ENCODE data around the gene ARHGAP18.

The ARHGAP18 gene

DNA sequence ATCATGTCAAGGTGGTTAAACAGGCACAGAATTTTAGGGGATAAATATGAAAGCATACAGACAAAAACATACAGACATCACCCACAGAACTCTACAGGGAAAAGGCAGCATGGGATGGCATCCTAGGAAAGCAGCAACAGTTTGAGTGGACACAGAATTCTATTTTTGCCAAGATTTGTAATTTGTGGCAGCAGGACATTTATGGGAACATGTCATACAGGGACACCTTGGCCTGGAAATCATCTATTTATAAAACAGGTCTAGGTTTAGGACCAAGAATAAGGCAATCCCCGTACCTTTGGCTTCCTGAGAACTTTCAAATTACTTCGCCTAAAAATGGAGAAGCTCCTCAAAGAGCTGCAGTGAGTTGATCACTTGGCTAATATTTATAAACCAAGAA is 17.5 kb downstream of the ARHGAP18 start:
- Histone ChIP-seq H3K4me1 (peaks cover 39 to 98% (median 61%) of the 10 kb centered on the region in 10 experiments), H3K27me3 (no peaks in the 10 kb centered on the region), H3K27ac (peak overlapping the region in 9 of 11 experiments; percentile 7 to 61 (median 51); a peak in 12 of 22 replicates), H3K9ac (peak overlapping the region in 1 of 11 experiments; percentile 2; a peak in 1 of 22 replicates), H4K20me1 (peaks cover 0 to 9% (median 0%) of the 10 kb centered on the region in 11 experiments; a peak in 2 of 22 replicates), H3K36me3 (peaks cover 0 to 31% (median 0%) of the 10 kb centered on the region in 11 experiments; a peak in 4 of 22 replicates), H3K4me2 (peak overlapping the region in 10 of 11 experiments; percentile 16 to 96 (median 50); a peak in 17 of 22 replicates), H3K9me3 (replicated peaks in 1 of 11) (no peaks in the 10 kb centered on the region), H3K4me3 (no peak overlapping the region)
- no peak for TF ChIP-seq Cebpa-rat (IDR thresholded peaks at IDR 0.05)

DNA sequence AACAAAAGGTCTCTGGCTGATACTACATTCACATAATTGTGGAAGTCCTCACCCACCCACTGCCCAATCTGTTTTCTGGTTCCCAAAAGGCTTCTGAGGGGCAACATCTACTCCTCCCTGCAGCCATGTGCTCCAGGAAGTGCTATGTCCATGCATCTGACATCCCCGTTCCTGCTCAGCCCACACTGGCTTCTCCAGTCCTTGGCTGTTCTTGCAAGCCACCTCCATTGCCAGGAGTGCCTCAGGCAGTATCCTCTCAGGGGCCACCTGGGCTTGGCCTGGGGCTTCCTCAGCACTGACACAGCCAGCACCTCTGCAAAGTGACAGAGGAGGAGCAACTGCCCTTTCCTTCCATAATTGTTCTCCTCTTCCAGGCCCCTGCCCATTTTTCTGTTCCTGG is 18.3 kb downstream of the ARHGAP18 start:
- Histone ChIP-seq H3K9ac (peak overlapping the region in 1 of 11 experiments; percentile 2; a peak in 1 of 22 replicates), H3K36me3 (peaks cover 0 to 23% (median 0%) of the 10 kb centered on the region in 11 experiments; a peak in 4 of 22 replicates), H3K27ac (peak overlapping the region; percentile 7 to 61 (median 42); a peak in 15 of 22 replicates), H3K4me2 (peak overlapping the region in 10 of 11 experiments; percentile 16 to 96 (median 50); a peak in 18 of 22 replicates), H4K20me1 (peaks cover 0 to 5% (median 0%) of the 10 kb centered on the region in 11 experiments; a peak in 2 of 22 replicates), H3K4me3 (no peak overlapping the region), H3K4me1 (peaks cover 44 to 98% (median 64%) of the 10 kb centered on the region in 10 experiments), H3K9me3 (replicated peaks in 1 of 11) (no peaks in the 10 kb centered on the region), H3K27me3 (no peaks in the 10 kb centered on the region)
- TF ChIP-seq Cebpa-rat (IDR thresholded peaks at IDR 0.05) = no peak

DNA sequence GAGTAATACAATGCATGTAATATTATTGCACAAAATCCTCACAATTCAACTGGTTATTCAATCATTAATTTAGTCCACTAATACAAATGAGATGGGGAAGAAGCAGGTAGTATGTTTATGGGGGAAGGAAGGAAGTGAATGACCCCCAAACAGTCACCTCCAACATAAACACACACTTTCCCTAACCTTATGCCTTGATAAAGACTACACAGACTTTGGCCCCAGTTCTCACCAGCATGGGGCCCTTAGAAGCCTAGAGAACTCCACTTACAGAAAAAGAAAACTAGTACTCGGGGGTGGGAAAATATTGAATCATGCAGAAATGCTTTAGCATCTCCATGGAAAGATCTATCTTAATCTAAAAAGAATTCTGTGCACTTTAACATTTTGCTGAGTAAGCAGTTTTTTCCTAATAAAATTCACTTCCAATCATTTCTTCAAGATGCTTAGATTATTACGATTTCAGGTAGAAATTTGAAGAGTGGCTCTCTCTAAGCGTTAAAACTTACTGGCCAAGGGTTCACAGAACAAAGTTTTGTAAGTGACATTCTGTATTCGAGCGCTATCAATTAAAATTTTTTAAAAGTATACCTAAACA is 18.8 kb downstream of the ARHGAP18 start:
- Histone ChIP-seq H3K9me3 (replicated peaks in 1 of 11) (no peaks in the 10 kb centered on the region), H4K20me1 (no peaks in the 10 kb centered on the region), H3K4me1 (peaks cover 44 to 98% (median 64%) of the 10 kb centered on the region in 10 experiments), H3K9ac (no peak overlapping the region), H3K4me2 (peak overlapping the region in 7 of 11 experiments; percentile 32 to 96 (median 67); a peak in 12 of 22 replicates), H3K36me3 (peaks cover 0 to 20% (median 0%) of the 10 kb centered on the region in 11 experiments; a peak in 3 of 22 replicates), H3K4me3 (no peak overlapping the region), H3K27ac (peak overlapping the region in 2 of 11 experiments; percentile 1 to 61; a peak in 3 of 22 replicates), H3K27me3 (no peaks in the 10 kb centered on the region)
- no peak for TF ChIP-seq Cebpa-rat (IDR thresholded peaks at IDR 0.05)

DNA sequence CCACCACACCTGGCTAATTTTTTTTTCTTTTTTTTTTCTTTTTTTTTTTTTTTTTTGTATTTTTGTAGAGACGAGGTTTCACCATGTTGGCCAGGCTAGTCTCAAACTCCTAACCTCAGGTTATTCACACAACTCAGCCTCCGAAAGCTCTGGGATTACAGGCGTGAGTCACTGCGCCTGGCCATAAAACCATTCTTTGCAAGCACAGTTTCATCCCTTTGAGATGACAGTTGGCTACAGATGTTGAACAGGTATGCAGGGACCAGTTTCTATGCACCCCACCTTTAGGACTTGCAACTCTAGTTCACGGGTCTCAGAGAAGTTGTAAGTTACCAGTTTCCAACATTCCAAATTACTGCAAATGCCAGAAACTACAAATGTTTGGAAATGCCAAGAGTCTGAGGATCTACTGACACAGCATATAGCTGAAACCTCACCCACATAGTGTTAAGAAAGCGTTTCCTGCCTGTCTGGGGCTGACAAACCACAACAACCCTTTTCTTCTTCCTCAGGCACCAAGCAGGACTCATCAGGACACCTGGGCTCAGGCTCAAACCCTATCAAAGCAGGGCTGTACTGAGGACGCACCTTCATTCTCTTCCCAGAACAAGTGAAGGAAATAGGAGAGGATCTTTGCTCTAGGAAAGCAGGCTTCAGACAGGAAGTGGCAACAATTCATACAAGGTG is 22.9 kb downstream of the ARHGAP18 start:
- peak overlapping the region in 6 of 10 experiments; percentile 8 to 26 (median 22); a peak in 11 of 20 replicates for H3K4me3 ChIP-seq
- H3K9me3 ChIP-seq (replicated peaks in 1 of 11) = no peaks in the 10 kb centered on the region; a peak in 1 of 22 replicates
- peaks cover 69 to 96% (median 83%) of the 10 kb centered on the region in 10 experiments for H3K4me1 ChIP-seq
- TF ChIP-seq Cebpa-rat (IDR thresholded peaks at IDR 0.05) = peak in 6 of 11 experiments; percentile 22 to 57 (median 38); a peak in 7 of 22 replicates
- no peaks in the 10 kb centered on the region for H4K20me1 ChIP-seq
- H3K4me2 ChIP-seq = peak overlapping the region; percentile 82 to 95 (median 89)
- peaks cover 0 to 7% (median 0%) of the 10 kb centered on the region in 11 experiments; a peak in 1 of 22 replicates for H3K36me3 ChIP-seq
- H3K9ac ChIP-seq = peak overlapping the region; percentile 75 to 92 (median 83); a peak in 21 of 22 replicates
- peak overlapping the region; percentile 89 to 98 (median 96) for H3K27ac ChIP-seq
- no peaks in the 10 kb centered on the region for H3K27me3 ChIP-seq

DNA sequence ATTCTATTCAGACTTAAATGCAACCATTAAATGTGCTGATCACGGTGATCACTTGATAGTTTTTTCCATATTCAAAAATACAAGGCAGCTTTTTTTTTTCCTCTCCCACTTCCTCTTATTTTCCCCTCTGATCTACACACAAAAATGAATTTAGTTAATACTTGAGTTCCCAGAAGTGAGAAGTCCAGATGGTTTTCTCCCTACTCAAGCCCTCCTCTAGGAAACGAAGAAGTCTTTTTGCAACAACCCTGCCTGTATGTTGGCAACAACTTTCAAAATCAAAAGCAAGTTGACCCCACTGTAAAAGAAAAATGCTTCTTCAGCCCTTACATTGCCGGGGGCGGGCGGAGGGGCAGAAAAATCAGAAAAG is 24.3 kb downstream of the ARHGAP18 start:
- Histone ChIP-seq H3K9me3 (replicated peaks in 1 of 11) (peaks cover 0 to 7% (median 6%) of the 10 kb centered on the region in 11 experiments; a peak in 12 of 22 replicates), H3K27ac (peak overlapping the region; percentile 89 to 98 (median 96)), H3K36me3 (peaks cover 0 to 12% (median 0%) of the 10 kb centered on the region in 11 experiments; a peak in 8 of 22 replicates), H4K20me1 (no peaks in the 10 kb centered on the region), H3K4me1 (peaks cover 68 to 96% (median 81%) of the 10 kb centered on the region in 10 experiments), H3K4me2 (peak overlapping the region; percentile 82 to 95 (median 89)), H3K9ac (peak overlapping the region; percentile 75 to 92 (median 83)), H3K27me3 (no peaks in the 10 kb centered on the region), H3K4me3 (peak overlapping the region in 7 of 10 experiments; percentile 2 to 38 (median 24); a peak in 5 of 20 replicates)
- TF ChIP-seq Cebpa-rat (IDR thresholded peaks at IDR 0.05) = peak in 6 of 11 experiments; percentile 9 to 77 (median 55); a peak in 7 of 22 replicates

DNA sequence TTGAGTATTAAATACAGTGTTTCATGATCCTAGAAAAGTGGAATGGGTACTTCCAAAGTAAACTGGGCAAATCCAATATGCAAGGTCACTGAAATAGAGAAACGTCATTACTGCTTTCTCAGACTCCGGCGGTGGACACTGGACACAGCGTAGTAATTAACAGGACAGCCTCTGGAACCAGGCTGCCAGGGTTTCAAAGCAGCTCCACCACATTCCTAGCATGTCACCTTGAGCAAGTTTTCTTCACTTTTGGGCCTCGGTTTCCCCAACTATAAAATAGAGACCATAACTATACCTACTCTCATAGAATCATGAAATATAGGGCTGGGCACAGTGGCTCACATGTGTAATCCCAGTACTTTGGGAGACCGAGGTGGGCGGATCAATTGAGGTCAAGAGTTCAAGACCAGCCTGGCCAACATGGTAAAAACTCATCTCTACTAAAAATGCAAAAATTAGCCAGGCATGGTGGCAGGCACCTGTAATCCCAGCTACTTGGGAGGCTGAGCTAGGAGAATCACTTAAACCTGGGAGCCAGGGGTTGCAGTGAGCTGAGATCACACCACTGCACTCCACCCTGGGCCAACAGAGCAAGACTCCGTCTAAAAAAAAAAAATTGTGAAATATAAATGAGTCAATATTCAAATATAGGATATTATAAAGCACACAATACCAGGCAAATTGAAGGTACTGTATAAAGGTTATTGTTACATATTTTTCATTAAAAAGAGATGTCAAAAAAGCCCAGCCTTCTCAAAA is 24.9 kb downstream of the ARHGAP18 start:
- peak overlapping the region in 5 of 10 experiments; percentile 7 to 39 (median 19); a peak in 5 of 20 replicates for H3K4me3 ChIP-seq

DNA sequence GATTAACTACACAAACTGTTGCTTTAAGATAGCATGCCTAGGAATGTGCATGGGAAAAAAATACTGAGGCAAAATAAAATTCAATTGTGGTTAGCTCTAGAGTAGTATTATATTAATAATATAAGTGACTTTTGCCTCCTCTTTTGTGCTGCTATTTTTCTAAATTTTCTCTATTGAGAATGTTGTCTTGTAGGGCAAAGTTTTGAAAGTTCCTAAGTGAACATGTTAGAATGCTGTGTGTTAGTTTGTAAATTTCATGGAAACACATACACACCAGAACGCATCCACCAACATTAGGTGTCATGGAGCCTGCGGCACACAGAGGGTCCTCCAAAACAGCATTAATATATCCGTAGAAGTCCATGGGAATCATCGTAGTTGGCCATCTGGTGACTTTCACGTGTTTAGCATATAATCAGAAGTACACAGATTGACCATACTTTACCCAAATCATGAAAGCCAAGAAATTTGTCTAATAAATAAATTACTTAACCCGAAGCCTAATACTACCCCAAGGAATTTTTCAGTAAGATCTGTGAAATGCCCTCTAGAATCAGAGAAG is 25.6 kb downstream of the ARHGAP18 start:
- peaks cover 68 to 98% (median 83%) of the 10 kb centered on the region in 10 experiments for H3K4me1 ChIP-seq
- peak overlapping the region in 5 of 10 experiments; percentile 16 to 52 (median 27); a peak in 6 of 20 replicates for H3K4me3 ChIP-seq
- TF ChIP-seq Cebpa-rat (IDR thresholded peaks at IDR 0.05) = no peak
- H3K9me3 ChIP-seq (replicated peaks in 1 of 11) = peaks cover 0 to 11% (median 6%) of the 10 kb centered on the region in 11 experiments; a peak in 12 of 22 replicates
- H3K27ac ChIP-seq = peak overlapping the region; percentile 89 to 98 (median 96)
- H3K36me3 ChIP-seq = peaks cover 0 to 23% (median 0%) of the 10 kb centered on the region in 11 experiments; a peak in 9 of 22 replicates
- H4K20me1 ChIP-seq = no peaks in the 10 kb centered on the region
- peak overlapping the region; percentile 82 to 95 (median 89) for H3K4me2 ChIP-seq
- H3K27me3 ChIP-seq = no peaks in the 10 kb centered on the region
- H3K9ac ChIP-seq = peak overlapping the region; percentile 75 to 92 (median 83)

More for the DNA sequence above, 24.9 kb downstream of the ARHGAP18 start:
- peaks cover 0 to 17% (median 0%) of the 10 kb centered on the region in 11 experiments; a peak in 8 of 22 replicates for H3K36me3 ChIP-seq
- no peaks in the 10 kb centered on the region for H3K27me3 ChIP-seq
- H3K4me2 ChIP-seq = peak overlapping the region; percentile 82 to 95 (median 89)
- H3K9ac ChIP-seq = peak overlapping the region; percentile 75 to 92 (median 83)
- H3K9me3 ChIP-seq (replicated peaks in 1 of 11) = peaks cover 0 to 11% (median 6%) of the 10 kb centered on the region in 11 experiments; a peak in 12 of 22 replicates
- H3K4me1 ChIP-seq = peaks cover 68 to 98% (median 86%) of the 10 kb centered on the region in 10 experiments
- no peaks in the 10 kb centered on the region for H4K20me1 ChIP-seq
- no peak for TF ChIP-seq Cebpa-rat (IDR thresholded peaks at IDR 0.05)
- H3K27ac ChIP-seq = peak overlapping the region; percentile 89 to 98 (median 96)

Measured in BLaER1 treated with 17β-estradiol and CSF1 and Interleukin-3, amounts not matched to agents 10 nM and 100 nM (cell line).